Erythroblast (primary cell): Measurements from ENCODE around the gene CEP41.

Experiments
- GATA1 ChIP-seq: IDR thresholded peaks from 2 replicates; pipeline ENCODE4 v1.6.1; 2011; ENCODE audit warnings: low read depth, mild to moderate bottlenecking, control low read depth, low read length, moderate library complexity
- POLR2A ChIP-seq: IDR thresholded peaks from 2 replicates; pipeline ENCODE4 v1.6.1; 2011; ENCODE audit warnings: mild to moderate bottlenecking, low read length

- TF ChIP-seq POLR2A (no peak), GATA1 (no peak)
Measured at GRCh38 chr7:130418306-130418705, 22.5 kb downstream of the CEP41 start.
